Measurements from ENCODE around the gene SCYL2.
"Not testable (repeated sequence)": the region's sequence is repeated elsewhere in the genome, so short reads cannot be mapped to it uniquely, and the experiment has no call there.

SCYL2 gene

DNA sequence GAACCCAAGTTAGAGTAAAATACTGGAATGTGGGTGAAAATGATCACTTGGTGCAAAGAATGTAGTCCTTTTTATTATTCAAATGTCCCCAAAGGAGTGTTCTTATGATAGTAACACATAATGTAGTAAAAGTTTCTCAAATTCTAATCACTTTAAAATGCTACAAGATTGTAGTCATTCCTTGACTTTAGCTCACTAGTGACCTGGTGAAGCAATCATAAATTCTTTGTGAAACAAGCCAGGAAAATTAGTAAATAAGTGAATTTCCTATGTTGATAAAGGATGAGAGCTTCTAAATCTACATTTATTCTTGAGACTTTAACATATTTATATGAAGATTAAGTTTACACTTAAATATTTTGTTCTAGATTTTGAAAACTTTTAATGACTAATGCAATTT is 59.2 kb downstream of the SCYL2 start:
- TF ChIP-seq, protein P1, sequence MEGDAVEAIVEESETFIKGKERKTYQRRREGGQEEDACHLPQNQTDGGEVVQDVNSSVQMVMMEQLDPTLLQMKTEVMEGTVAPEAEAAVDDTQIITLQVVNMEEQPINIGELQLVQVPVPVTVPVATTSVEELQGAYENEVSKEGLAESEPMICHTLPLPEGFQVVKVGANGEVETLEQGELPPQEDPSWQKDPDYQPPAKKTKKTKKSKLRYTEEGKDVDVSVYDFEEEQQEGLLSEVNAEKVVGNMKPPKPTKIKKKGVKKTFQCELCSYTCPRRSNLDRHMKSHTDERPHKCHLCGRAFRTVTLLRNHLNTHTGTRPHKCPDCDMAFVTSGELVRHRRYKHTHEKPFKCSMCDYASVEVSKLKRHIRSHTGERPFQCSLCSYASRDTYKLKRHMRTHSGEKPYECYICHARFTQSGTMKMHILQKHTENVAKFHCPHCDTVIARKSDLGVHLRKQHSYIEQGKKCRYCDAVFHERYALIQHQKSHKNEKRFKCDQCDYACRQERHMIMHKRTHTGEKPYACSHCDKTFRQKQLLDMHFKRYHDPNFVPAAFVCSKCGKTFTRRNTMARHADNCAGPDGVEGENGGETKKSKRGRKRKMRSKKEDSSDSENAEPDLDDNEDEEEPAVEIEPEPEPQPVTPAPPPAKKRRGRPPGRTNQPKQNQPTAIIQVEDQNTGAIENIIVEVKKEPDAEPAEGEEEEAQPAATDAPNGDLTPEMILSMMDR (IDR thresholded peaks at IDR 0.05; ENCODE audit: low read depth, low read length), result no peak
- DNase-seq (ENCODE audit: low read depth in 2 of 2), result peak; percentile 9
- no peak overlapping the region for H3K4me3 ChIP-seq (replicated peaks in 1 of 2; ENCODE audit: low read depth in 2 of 2, low read length in 2 of 2)

DNA sequence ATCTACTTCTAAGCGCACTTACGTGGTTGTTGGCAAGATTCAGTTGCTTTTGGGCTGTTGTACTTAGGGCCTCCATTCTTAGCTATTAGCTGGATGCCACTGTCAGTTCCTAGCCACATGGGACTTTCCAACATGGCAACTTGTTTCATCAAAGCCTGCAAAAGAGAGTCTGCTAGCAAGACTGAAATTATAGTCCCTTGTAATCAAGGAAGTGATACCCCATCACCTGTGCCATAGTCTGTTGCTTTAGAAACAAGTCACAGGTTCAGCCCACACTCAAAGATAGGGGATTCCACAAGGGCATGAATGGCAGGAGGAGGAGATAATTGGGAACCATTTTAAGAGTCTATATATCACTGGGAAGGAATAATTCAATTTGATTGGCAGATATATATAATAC is 62.8 kb downstream of the SCYL2 start:
- TF ChIP-seq, protein P1 (IDR thresholded peaks at IDR 0.05; ENCODE audit: low read depth, low read length), result no peak
- DNase-seq (ENCODE audit: low read depth in 2 of 2), result no peak
- H3K4me3 ChIP-seq (replicated peaks in 1 of 2; ENCODE audit: low read depth in 2 of 2, low read length in 2 of 2), result no peak overlapping the region

DNA sequence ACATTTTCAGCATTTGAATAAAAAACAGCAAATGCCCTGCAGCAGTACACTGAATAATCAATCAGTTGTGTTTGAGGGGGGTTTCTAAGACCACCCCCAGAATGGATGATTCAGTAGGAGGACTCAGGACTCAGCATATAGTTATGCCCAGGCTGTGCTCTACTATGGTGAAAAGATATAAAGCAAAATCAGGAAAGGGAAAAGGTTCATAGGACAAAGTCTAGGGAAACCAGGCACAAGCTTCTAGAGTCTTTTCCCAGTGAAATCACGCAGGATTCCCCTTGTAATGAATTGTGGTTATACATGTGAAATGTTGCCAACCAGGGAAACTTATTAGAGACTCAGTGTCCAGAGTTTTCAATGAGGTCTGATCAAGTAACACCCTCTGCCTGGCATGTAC is 64.9 kb downstream of the SCYL2 start:
- no peak for DNase-seq (ENCODE audit: low read depth in 2 of 2)
- H3K4me3 ChIP-seq (replicated peaks in 1 of 2; ENCODE audit: low read depth in 2 of 2, low read length in 2 of 2), result no peak overlapping the region
- TF ChIP-seq, protein P1 (IDR thresholded peaks at IDR 0.05; ENCODE audit: low read depth, low read length), result no peak

DNA sequence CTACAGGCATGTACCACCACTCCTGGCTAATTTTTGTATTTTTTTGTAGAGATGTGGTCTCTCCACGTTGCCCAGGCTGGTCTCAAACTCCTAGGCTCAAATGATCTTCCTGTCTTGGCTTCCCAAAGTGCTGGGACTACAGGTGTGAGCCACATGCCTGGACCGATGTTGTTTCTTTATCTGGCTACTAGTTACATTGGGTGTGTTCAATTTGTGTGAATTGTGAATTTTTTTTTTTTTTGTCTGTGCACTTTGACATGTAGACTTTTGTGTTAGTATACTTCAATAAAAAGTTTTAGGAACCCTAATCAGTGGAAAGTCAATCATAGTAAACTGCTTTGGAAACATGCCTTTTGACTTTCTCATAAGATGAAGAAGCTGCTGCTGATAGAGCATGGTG is 65.9 kb downstream of the SCYL2 start:
- TF ChIP-seq, protein P1 (IDR thresholded peaks at IDR 0.05; ENCODE audit: low read depth, low read length), result no peak
- no peak for DNase-seq (ENCODE audit: low read depth in 2 of 2)
- no peak overlapping the region for H3K4me3 ChIP-seq (replicated peaks in 1 of 2; ENCODE audit: low read depth in 2 of 2, low read length in 2 of 2)

DNA sequence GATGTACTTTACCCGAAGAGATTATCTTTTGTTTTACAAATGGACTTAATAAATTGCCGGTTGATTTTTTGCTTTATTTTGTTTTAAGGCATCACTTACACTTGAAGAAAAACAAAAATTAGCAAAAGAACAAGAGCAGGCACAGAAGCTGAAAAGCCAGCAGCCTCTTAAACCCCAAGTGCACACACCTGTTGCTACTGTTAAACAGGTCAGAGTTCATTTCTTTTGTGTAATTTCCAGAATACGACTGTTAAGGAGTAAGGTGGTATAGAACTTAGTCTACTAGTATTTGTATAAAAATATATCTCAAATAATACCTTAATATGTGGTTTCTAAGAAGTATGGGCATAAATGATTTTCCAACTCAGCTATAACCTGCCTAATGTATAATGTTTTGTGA is 70.3 kb downstream of the SCYL2 start:
- no peak for DNase-seq (ENCODE audit: low read depth in 2 of 2)
- H3K4me3 ChIP-seq (replicated peaks in 1 of 2; ENCODE audit: low read depth in 2 of 2, low read length in 2 of 2), result no peak overlapping the region
- TF ChIP-seq, protein P1 (IDR thresholded peaks at IDR 0.05; ENCODE audit: low read depth, low read length), result no peak

DNA sequence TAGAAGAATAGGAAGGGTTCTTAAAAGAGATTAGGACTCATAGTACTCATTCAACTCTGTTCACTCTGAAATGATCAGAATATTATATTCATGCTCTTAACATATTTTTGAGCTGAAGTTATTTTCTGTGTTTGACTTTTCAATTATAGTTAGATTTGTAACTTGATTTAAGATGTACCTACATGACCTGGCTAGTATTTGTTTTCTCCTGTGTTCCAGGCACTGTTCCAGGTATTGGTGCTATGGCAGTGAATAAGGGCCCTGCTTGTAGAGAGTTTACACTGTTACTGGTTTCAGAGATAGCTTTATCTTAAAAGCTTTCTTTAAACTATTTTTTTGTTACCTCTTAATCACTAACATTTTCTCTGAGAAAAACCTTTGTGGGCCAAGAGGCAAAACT is 70.8 kb downstream of the SCYL2 start:
- no peak for DNase-seq (ENCODE audit: low read depth in 2 of 2)
- H3K4me3 ChIP-seq (replicated peaks in 1 of 2; ENCODE audit: low read depth in 2 of 2, low read length in 2 of 2), result no peak overlapping the region
- TF ChIP-seq, protein P1 (IDR thresholded peaks at IDR 0.05; ENCODE audit: low read depth, low read length), result no peak

DNA sequence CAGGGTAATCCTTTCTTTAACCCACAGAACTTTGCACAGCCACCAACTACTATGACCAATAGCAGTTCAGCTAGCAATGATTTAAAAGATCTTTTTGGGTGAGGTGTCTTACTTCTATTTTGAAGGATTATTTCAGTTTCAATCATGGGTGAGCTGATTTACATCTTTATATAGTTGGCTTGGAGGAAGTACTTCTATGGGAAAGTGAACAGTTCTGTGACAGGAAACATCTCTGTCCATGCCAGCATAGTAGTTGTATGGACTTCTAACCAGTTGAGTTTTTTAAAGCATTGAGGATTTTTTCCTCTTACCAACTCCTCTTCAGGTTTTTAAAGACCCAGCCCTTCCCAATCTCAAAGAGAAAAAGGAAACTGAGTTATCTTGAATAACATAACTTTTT is 72.1 kb downstream of the SCYL2 start:
- no peak for DNase-seq (ENCODE audit: low read depth in 2 of 2)
- TF ChIP-seq, protein P1 (IDR thresholded peaks at IDR 0.05; ENCODE audit: low read depth, low read length), result no peak
- no peak overlapping the region for H3K4me3 ChIP-seq (replicated peaks in 1 of 2; ENCODE audit: low read depth in 2 of 2, low read length in 2 of 2)

DNA sequence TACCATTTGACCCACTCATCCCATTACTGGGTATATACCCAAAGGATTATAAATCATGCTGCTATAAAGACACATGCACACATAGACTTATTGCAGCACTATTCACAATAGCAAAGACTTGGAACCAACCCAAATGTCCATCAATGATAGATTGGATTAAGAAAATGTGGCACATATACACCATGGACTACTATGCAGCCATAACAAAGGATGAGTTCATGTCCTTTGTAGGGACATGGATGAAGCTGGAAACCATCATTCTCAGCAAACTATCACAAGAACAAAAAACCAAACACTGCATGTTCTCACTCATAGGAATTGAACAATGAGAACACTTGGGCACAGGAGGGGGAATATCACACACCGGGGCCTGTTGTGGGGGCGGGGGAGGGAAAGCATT is 75.9 kb downstream of the SCYL2 start:
- not testable (repeated sequence) for DNase-seq (ENCODE audit: low read depth in 2 of 2); H3K4me3 ChIP-seq (replicated peaks in 1 of 2; ENCODE audit: low read depth in 2 of 2, low read length in 2 of 2)

DNA sequence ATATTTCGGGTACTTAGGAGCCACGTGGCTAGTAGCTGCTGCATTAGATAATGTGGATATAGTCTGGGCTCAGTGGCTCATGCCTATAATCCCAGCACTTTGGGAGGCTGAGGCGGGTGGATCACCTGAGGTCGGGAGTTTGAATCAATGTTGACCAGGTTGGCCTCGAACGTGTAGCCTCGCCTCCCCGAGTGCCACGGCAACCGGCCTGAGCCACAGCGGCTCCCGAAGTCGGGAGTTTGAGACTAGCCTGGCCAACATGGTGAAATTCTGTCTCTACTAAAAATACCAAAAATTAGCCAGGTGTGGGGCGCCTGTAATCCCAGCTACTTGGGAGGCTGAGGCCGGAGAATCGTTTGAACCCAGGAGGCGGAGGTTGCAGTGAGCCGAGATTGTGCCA is 77.4 kb downstream of the SCYL2 start:
- not testable (repeated sequence) for H3K4me3 ChIP-seq (replicated peaks in 1 of 2; ENCODE audit: low read depth in 2 of 2, low read length in 2 of 2); DNase-seq (ENCODE audit: low read depth in 2 of 2)
